ENCODE measurements around the gene KRTAP10-6.
"Not testable (repeated sequence)": the region's sequence is repeated elsewhere in the genome, so short reads cannot be mapped to it uniquely, and the experiment has no call there.

The KRTAP10-6 gene

GRCh38 chr21:44592446-44593311, at the start of gene KRTAP10-6:
KRTAP10-6 (minus strand) TSS chr21:44592505; CDS start chr21:44592484, 21 bp downstream.
- no peak for DNase-seq

GRCh38 chr21:44640761-44641160, 48.5 kb upstream of the KRTAP10-6 start:
- DNase-seq = no peak

GRCh38 chr21:44639331-44639655, 47.0 kb upstream of the KRTAP10-6 start:
- DNase-seq = no peak

- not testable (repeated sequence) for DNase-seq
Observed at GRCh38 chr21:44638506-44639330, 46.4 kb upstream of the KRTAP10-6 start.

GRCh38 chr21:44637851-44638348, 45.6 kb upstream of the KRTAP10-6 start:
- DNase-seq = not testable (repeated sequence)

GRCh38 chr21:44637018-44637850, 44.9 kb upstream of the KRTAP10-6 start, which contains the start of gene KRTAP10-10:
KRTAP10-10 (plus strand) TSS chr21:44637356; CDS start chr21:44637418, 62 bp downstream.
- no peak for DNase-seq

- no peak for DNase-seq
Observed at GRCh38 chr21:44636209-44637017, 44.1 kb upstream of the KRTAP10-6 start.

- DNase-seq = no peak
Observed at GRCh38 chr21:44632067-44632466, 39.8 kb upstream of the KRTAP10-6 start.

GRCh38 chr21:44630440-44630839, 38.1 kb upstream of the KRTAP10-6 start:
- no peak for DNase-seq

GRCh38 chr21:44628707-44629391, 36.5 kb upstream of the KRTAP10-6 start:
- no peak for DNase-seq

GRCh38 chr21:44627831-44628233, 35.5 kb upstream of the KRTAP10-6 start:
- DNase-seq = not testable (repeated sequence)

- DNase-seq = not testable (repeated sequence)
Observed at GRCh38 chr21:44627181-44627822, 35.0 kb upstream of the KRTAP10-6 start.

- no peak for DNase-seq
Observed at GRCh38 chr21:44626673-44627143, 34.4 kb upstream of the KRTAP10-6 start, which contains the start of gene KRTAP10-9. KRTAP10-9 (plus strand) TSS chr21:44627093; CDS start chr21:44627172, 79 bp downstream.

- no peak for DNase-seq
Observed at GRCh38 chr21:44626262-44626661, 34.0 kb upstream of the KRTAP10-6 start.

- DNase-seq = no peak
Observed at GRCh38 chr21:44625756-44626155, 33.5 kb upstream of the KRTAP10-6 start.

- no peak for DNase-seq
Observed at GRCh38 chr21:44623575-44623974, 31.3 kb upstream of the KRTAP10-6 start.

- no peak for DNase-seq
Observed at GRCh38 chr21:44619886-44620285, 27.6 kb upstream of the KRTAP10-6 start.

GRCh38 chr21:44618909-44619308, 26.6 kb upstream of the KRTAP10-6 start:
- peak; percentile 67 for DNase-seq

- no peak for DNase-seq
Observed at GRCh38 chr21:44618504-44618903, 26.2 kb upstream of the KRTAP10-6 start.

GRCh38 chr21:44617071-44617501, 24.8 kb upstream of the KRTAP10-6 start:
- DNase-seq = no peak
